GM21515 (cell line): Measurements from ENCODE around the gene TUBB4B.

Source experiments
- ATAC-seq: cut with Tn5 transposase; IDR thresholded peaks from one replicate; pipeline ENCODE4 v1.9.1; 2021; ENCODE audit not compliant: unreplicated experiment

TUBB4B gene

GRCh38 chr9:137286975-137287383 lies 45.9 kb downstream of the TUBB4B start:
- no peak for ATAC-seq

GRCh38 chr9:137293094-137293481 lies 52.0 kb downstream of the TUBB4B start:
- no peak for ATAC-seq
